B cell (primary cell): Measurements from ENCODE around the gene PIK3AP1. TPM values are rescaled to one million over a fixed set of nuclear protein-coding genes. Genes with fewer than 3 reads are reported as not detected.
A peak's percentile ranks its signal among the peaks of the same experiment; 100 is the strongest.

Source experiments
- ATAC-seq: fragments of 200-7000 bp; cut with Tn5 transposase; one replicate; pipeline ENCODE4 v1.10.0; 2021; ENCODE audit warnings: low read depth, mild to moderate bottlenecking, moderate number of reproducible peaks, moderate library complexity
- CTCF ChIA-PET: fragments of 350-600 bp; sonication (Branson Sonifier 250); formaldehyde crosslinking; loops from one replicate; lab custom pipeline; 2021; ENCODE audit warnings: antibody characterized with exemption, inconsistent platforms; lab: Charles Lee
- POLR2A ChIA-PET: fragments of 350-600 bp; sonication (Branson Sonifier 250); formaldehyde crosslinking; loops from one replicate; lab custom pipeline; 2021; ENCODE audit warnings: antibody characterized with exemption; lab: Charles Lee
- DNase-seq: peaks from one replicate; pipeline ENCODE4 v3.0.0; 2013
- H2AFZ ChIP-seq: 2 replicates; pipeline ENCODE4 v1.6.1; 2012; ENCODE audit warnings: mild to moderate bottlenecking, low read depth, low read length; ENCODE audit not compliant: insufficient read depth, poor library complexity, severe bottlenecking
- H3K27ac ChIP-seq, 2 donors: 1 replicate in 1 of 2; 2 replicates in 1 of 2; pipeline ENCODE4 v1.5.1; 2012 to 2013; ENCODE audit warnings: low read length in 2 of 2, mild to moderate bottlenecking in 2 of 2, moderate library complexity in 1 of 2
- H3K27me3 ChIP-seq, 4 experiments: fragments of 200-600 bp in 1 of 4; sonication (generic) in 1 of 4; replicated peaks in 1 of 4; 1 replicate in 2 of 4; 2 replicates in 2 of 4; pipeline versions ENCODE4 v1.6.1 to v1.7.0; 2013 to 2016; ENCODE audit warnings: low read length in 3 of 4, mild to moderate bottlenecking in 2 of 4, mixed read lengths in 1 of 4, moderate library complexity in 1 of 4; ENCODE audit not compliant: insufficient read depth in 4 of 4, control insufficient read depth in 3 of 4; ENCODE audit errors: control extremely low read depth in 1 of 4
- H3K36me3 ChIP-seq, 2 experiments: replicated peaks in 1 of 2; 1 replicate in 1 of 2; 2 replicates in 1 of 2; pipeline versions ENCODE4 v1.6.1 to v1.7.1; 2013; ENCODE audit warnings: low read length in 1 of 2; ENCODE audit not compliant: insufficient read depth in 2 of 2, control insufficient read depth in 1 of 2; ENCODE audit errors: control extremely low read depth in 1 of 2, extremely low read depth in 1 of 2
- H3K4me1 ChIP-seq, 2 donors: fragments of 200-600 bp in 1 of 2; sonication (generic) in 1 of 2; 1 replicate in 1 of 2; 2 replicates in 1 of 2; pipeline versions ENCODE4 v1.5.1 to v1.6.1; 2013 to 2017; ENCODE audit warnings: low read length in 2 of 2; ENCODE audit not compliant: control insufficient read depth in 2 of 2, insufficient read depth in 2 of 2
- H3K4me2 ChIP-seq: replicated peaks from 2 replicates; pipeline ENCODE3; 2012; ENCODE audit warnings: mild to moderate bottlenecking, low read depth, low read length; ENCODE audit not compliant: poor library complexity, severe bottlenecking
- H3K4me3 ChIP-seq, 5 experiments: fragments of 200-600 bp in 1 of 5; sonication (generic) in 1 of 5; 1 replicate in 3 of 5; 2 replicates in 2 of 5; pipeline versions ENCODE4 v1.5.1 to v1.7.0; 2011 to 2016; ENCODE audit warnings: low read length in 4 of 5, mild to moderate bottlenecking in 4 of 5, low read depth in 2 of 5, control low read depth in 1 of 5, moderate library complexity in 1 of 5; ENCODE audit not compliant: insufficient read depth in 1 of 5; ENCODE audit errors: control extremely low read depth in 1 of 5, extremely low read depth in 1 of 5
- H3K79me2 ChIP-seq: fragments of 200-600 bp; sonication (generic); one replicate; pipeline ENCODE4 v1.6.0; 2016; ENCODE audit warnings: low read length; ENCODE audit not compliant: control insufficient read depth, insufficient read depth
- H3K9ac ChIP-seq: fragments of 200-600 bp; sonication (generic); 2 replicates; pipeline ENCODE4 v1.6.1; 2017; ENCODE audit warnings: mild to moderate bottlenecking, low read length, moderate library complexity
- H3K9me3 ChIP-seq, 3 donors: one replicate each; pipeline versions ENCODE4 v1.6.1 to v1.7.1; 2013; ENCODE audit warnings: low read length in 2 of 3; ENCODE audit not compliant: control insufficient read depth in 2 of 3, insufficient read depth in 1 of 3; ENCODE audit errors: control extremely low read depth in 1 of 3
- H4K20me1 ChIP-seq: 2 replicates; pipeline ENCODE4 v1.6.0; 2012; ENCODE audit warnings: mild to moderate bottlenecking, low read length; ENCODE audit not compliant: insufficient read depth, control insufficient read depth, poor library complexity, severe bottlenecking
- H3K27ac Mint-ChIP-seq: one replicate; pipeline ENCODE4 v1.8.0; 2021; ENCODE audit warnings: mixed read lengths
- H3K27me3 Mint-ChIP-seq: one replicate; pipeline ENCODE4 v1.8.0; 2021; ENCODE audit warnings: mixed read lengths
- H3K4me1 Mint-ChIP-seq: one replicate; pipeline ENCODE4 v1.8.0; 2021; ENCODE audit warnings: mixed read lengths
- H3K4me3 Mint-ChIP-seq: one replicate; pipeline ENCODE4 v1.8.0; 2021; ENCODE audit warnings: mixed read lengths
- H3K9me3 Mint-ChIP-seq: one replicate; pipeline ENCODE4 v1.8.0; 2022; ENCODE audit warnings: mixed read lengths; ENCODE audit not compliant: insufficient read depth
- CTCF ChIP-seq: fragments of 200-600 bp; IDR thresholded peaks from one replicate; pipeline ENCODE4 v1.8.0; 2022; ENCODE audit warnings: antibody characterized with exemption, mild to moderate bottlenecking
- EZH2 ChIP-seq: IDR thresholded peaks from 2 replicates; pipeline ENCODE4 v1.6.1; 2012; ENCODE audit warnings: borderline replicate concordance, low read depth, mild to moderate bottlenecking, moderate library complexity, low read length; ENCODE audit not compliant: insufficient read depth, poor library complexity, severe bottlenecking
- WGBS: methylation state at CpG from one replicate; pipeline ENCODE4 v1.1.5; 2013; ENCODE audit warnings: missing lambda C conversion rate; ENCODE audit not compliant: insufficient coverage; 5-methylcytosine and 5-hydroxymethylcytosine counted together
- intact Hi-C: fragments of 100-400 bp; cut with micrococcal nuclease; formaldehyde crosslinking; loops from one replicate; pipeline ENCODE4 v1.10.0; 2022
- polyA plus RNA-seq: library from polyadenylated mRNA; depleted of rRNA; stranded (reverse); fragments of >200 nt; gene quantifications from 2 replicates; pipeline ENCODE4 v1.2.3, GENCODE V29; 2012
- total RNA-seq, 2 donors: library from RNA; stranded (reverse); fragments of 120-200 nt in 1 of 2; gene quantifications; 1 replicate in 1 of 2; 2 replicates in 1 of 2; pipeline versions ENCODE4 v1.2.3 to v1.2.4, GENCODE V29; 2013 to 2022

Gene PIK3AP1
- total and polyA plus RNA-seq, 2 donors (not counting 1 experiment from before 2014, with no cell fraction given), result 125 to 130 TPM

DNA sequence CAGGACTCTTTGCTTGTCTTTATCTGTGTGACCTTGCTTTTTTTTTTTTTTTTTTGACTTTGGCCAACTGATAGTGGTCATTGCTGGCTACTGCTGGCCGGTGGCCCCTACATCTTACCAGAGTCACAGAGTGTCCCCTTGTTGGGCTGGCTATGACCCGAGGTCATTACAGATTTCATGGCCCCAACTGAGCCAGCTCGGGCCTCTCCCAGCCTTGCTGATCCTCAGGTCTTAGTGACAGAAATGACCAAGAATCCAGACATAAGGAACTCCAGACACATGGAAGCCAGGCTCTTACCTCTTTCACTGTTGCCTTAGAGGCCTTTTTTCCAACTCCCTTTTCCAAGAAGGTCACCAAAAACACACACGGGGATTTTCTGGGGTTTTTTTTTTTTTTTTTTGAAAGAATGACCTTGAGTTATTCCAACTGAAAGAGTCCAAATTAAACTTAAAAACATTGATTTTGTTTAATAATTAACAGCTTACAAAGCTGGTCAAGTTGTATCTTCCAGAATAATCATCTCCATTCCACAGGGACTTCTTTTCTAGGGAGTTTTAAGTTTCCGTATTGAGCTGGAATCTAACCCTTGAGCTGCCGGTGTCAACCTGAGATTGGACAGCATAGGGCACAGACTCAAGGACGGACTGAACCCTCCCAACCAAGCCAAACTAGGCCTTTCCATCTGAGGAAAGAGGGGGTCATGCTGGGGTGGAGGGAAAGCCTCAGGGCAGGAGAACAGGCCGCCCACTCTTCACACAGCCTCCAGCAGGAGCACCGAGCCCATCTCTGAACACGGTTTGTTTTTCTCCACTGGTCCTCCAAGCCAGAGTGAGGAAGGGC is 43.8 kb downstream of the PIK3AP1 start:
- H3K4me3 Mint-ChIP-seq, result peak overlapping the region; percentile 40
- 92% methylated on average over 3 of the region's 10 CpGs for WGBS
- H3K27me3 ChIP-seq, result no peaks in the 10 kb centered on the region

More for the DNA sequence above, 43.8 kb downstream of the PIK3AP1 start:
- H4K20me1 ChIP-seq, result peaks cover 45% of the 10 kb centered on the region
- intact Hi-C loops, result no loop called here
- H3K4me3 ChIP-seq, result peak overlapping the region in 1 of 5 experiments; percentile 22
- peak overlapping the region; percentile 77 for H3K27ac Mint-ChIP-seq
- H3K4me1 ChIP-seq, result peaks cover 86 to 92% of the 10 kb centered on the region in 2 donors
- POLR2A ChIA-PET, result interaction anchor here (0.7 to 0.8 kb wide), 3 partner anchors 23 to 24 kb away, joined by 3 to 9 read pairs (median 8); no protein-coding TSS in a partner anchor
- no peaks in the 10 kb centered on the region for H3K9me3 ChIP-seq
- H3K9me3 Mint-ChIP-seq, result no peaks in the 10 kb centered on the region
- TF ChIP-seq CTCF (no peak), EZH2 (no peak)
- CTCF ChIA-PET, result interaction anchor here (0.7 to 1.3 kb wide), 3 partner anchors 21 to 1471 kb away, joined by 3 to 4 read pairs (median 3); no protein-coding TSS in a partner anchor
- peak overlapping the region; percentile 31 for H3K9ac ChIP-seq
- peaks cover 10 to 38% of the 10 kb centered on the region in 2 experiments for H3K36me3 ChIP-seq
- H3K27ac ChIP-seq, result peak overlapping the region; percentile 97 to 99
- peak overlapping the region; percentile 48 for H3K4me2 ChIP-seq
- H2AFZ ChIP-seq, result no peak overlapping the region
- H3K27me3 Mint-ChIP-seq, result no peaks in the 10 kb centered on the region
- no peak for DNase-seq
- H3K4me1 Mint-ChIP-seq, result peaks cover 87% of the 10 kb centered on the region
- ATAC-seq, result no peak
- peaks cover 93% of the 10 kb centered on the region for H3K79me2 ChIP-seq
